AG09319 (cell line): ENCODE measurements around the gene RING1.

Experiments
- DNase-seq: peaks from one replicate; pipeline ENCODE4 v3.0.0-alpha.2; 2010; ENCODE audit warnings: low read depth; ENCODE audit errors: extremely low read depth
- CTCF ChIP-seq: IDR thresholded peaks from 2 replicates; pipeline ENCODE4 v1.5.1; 2011; ENCODE audit warnings: low read depth, mild to moderate bottlenecking, inconsistent platforms, low read length, moderate library complexity

Gene RING1

GRCh38 chr6:33169291-33170175, 38.8 kb upstream of the RING1 start:
- no peak for DNase-seq
- no peak for TF ChIP-seq CTCF

- DNase-seq = no peak
Measured at GRCh38 chr6:33170176-33171015, 37.9 kb upstream of the RING1 start.

GRCh38 chr6:33171016-33171879, 37.1 kb upstream of the RING1 start:
- no peak for DNase-seq
- no peak for TF ChIP-seq CTCF

More at GRCh38 chr6:33170176-33171015, 37.9 kb upstream of the RING1 start:
- TF ChIP-seq CTCF = no peak

GRCh38 chr6:33171880-33172687, 36.2 kb upstream of the RING1 start:
- no peak for TF ChIP-seq CTCF
- DNase-seq = no peak

DNA sequence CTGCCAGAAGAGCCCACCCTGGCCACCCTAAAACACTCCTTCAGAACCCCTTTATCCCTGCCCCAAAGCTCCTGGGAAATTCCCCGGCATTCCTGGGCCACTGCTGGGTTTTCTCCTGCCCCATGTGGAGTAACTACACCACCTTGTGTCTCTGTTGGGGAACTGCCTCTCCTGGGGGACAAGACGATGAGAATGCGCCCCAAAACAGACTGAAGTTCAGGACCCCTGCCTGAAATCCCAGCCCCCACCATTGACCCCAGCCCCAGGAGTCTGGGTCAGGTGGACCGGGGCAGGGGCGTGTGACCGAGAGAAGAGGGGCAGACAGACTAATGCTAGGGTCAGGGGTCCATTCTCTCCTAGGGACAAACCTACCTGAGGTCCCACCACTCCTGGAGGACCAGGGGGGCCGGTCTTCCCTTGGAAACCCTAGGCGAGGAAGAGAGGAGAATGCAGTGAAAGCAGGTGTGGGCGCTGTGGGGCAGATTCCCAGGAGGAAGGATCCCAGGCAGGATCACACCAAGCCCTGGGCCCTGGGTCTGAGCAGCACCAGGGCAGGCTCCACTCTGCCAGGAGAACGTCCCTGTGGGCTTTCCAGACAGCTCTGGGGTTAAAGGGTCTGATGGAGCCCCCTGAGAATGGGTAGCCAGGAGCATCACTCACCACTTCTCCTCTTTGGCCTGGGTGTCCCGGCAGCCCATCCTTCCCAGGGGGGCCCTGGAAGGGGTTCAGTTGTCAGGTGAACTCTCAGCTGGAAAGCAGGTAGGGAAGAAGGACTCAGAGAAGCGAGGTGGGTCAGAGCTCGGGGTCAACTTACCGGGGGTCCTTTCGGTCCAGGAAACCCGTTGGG, 35.4 kb upstream of the RING1 start:
- DNase-seq = no peak

More for the DNA sequence above, 35.4 kb upstream of the RING1 start:
- TF ChIP-seq CTCF = peak; percentile 61
